ENCODE results near the gene MAGED2.

DNA sequence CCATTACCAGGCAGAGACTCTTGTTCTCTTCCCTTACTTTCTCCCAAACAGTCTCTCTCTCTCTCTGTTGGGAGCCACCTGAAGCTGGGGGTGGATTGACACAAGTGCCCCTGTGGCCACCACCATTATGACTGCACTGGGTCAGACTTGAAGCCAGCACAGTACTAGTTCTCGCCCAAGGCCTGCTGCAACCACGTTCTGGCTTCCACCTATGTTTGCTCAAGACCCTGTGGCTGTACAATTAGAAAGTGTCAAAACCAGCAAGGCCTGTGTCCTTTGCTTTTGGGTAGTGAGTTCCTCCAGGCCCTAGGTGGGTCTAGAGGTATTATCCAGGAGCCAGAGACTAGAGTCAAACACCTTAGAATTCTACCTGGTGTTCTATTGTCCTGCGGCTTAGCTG is 31.0 kb downstream of the MAGED2 start:
- TF ChIP-seq EZH2phosphoT487 (IDR thresholded peaks at IDR 0.05; ENCODE audit: insufficient read depth, low read depth) (no peak), EZH2 (IDR thresholded peaks at IDR 0.05; ENCODE audit: insufficient read depth, poor library complexity, severe bottlenecking) (no peak)

All from GM23248 (cell line).